Fibroblast of skin of left biceps (primary cell): Measurements from ENCODE around the gene POLE.

Experiments
- DNase-seq, 2 experiments: peaks; one replicate each; pipeline ENCODE4 v3.0.0-alpha.2; 2013; ENCODE audit warnings: low read depth in 2 of 2

Gene POLE

GRCh38 chr12:132657004-132657727 lies 30.0 kb downstream of the POLE start:
- no peak for DNase-seq

GRCh38 chr12:132653567-132654290 lies 33.4 kb downstream of the POLE start:
- DNase-seq, result no peak

- DNase-seq, result no peak
Observed at GRCh38 chr12:132651444-132652100, 35.6 kb downstream of the POLE start.

- DNase-seq, result no peak
Observed at GRCh38 chr12:132649226-132649945, 37.8 kb downstream of the POLE start.

- DNase-seq, result no peak
Observed at GRCh38 chr12:132648616-132649225, 38.4 kb downstream of the POLE start.

DNA sequence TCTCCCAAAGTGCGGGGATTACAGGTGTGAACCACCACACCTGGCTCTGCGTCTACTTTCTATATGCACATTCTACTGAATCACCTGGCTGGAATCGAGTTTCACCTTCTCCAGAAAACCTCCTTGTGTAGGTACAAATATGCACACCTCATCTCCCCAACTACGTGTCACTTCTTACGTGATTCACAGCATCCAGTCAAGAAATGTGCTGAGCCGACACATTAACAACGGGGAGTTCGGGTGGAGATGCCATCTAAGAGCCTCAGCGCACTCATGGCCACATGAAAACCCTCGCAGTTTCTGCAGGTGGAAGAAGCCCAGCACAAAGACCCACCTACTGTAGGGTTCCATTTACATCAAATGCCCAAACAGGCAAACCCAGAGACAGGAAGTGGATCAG lies 39.3 kb downstream of the POLE start:
- DNase-seq, result no peak

DNA sequence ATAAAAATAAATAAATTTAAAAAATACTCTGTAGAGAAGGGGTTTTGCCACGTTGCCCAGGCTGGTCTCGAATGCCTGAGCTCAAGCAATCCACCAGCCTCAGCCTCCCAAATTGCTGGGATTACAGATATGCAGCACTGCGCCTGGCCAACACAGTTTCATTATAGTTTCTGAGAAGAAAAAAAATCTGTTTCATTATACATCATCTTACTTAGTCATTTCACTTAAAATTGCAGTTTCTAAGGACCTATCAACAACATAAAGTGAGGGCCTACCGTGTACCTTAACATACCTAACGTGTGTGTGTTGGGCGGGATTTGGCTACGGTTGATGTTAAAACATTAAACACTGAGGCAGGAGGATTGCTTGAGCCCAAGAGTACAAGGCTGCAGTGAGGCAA lies 40.3 kb downstream of the POLE start:
- DNase-seq, result no peak

- no peak for DNase-seq
Observed at GRCh38 chr12:132642846-132643835, 44.0 kb downstream of the POLE start.

GRCh38 chr12:132641811-132642650 lies 45.1 kb downstream of the POLE start:
- DNase-seq, result no peak

GRCh38 chr12:132640936-132641335 lies 46.2 kb downstream of the POLE start:
- no peak for DNase-seq

GRCh38 chr12:132639956-132640520 lies 47.1 kb downstream of the POLE start:
- DNase-seq, result no peak

DNA sequence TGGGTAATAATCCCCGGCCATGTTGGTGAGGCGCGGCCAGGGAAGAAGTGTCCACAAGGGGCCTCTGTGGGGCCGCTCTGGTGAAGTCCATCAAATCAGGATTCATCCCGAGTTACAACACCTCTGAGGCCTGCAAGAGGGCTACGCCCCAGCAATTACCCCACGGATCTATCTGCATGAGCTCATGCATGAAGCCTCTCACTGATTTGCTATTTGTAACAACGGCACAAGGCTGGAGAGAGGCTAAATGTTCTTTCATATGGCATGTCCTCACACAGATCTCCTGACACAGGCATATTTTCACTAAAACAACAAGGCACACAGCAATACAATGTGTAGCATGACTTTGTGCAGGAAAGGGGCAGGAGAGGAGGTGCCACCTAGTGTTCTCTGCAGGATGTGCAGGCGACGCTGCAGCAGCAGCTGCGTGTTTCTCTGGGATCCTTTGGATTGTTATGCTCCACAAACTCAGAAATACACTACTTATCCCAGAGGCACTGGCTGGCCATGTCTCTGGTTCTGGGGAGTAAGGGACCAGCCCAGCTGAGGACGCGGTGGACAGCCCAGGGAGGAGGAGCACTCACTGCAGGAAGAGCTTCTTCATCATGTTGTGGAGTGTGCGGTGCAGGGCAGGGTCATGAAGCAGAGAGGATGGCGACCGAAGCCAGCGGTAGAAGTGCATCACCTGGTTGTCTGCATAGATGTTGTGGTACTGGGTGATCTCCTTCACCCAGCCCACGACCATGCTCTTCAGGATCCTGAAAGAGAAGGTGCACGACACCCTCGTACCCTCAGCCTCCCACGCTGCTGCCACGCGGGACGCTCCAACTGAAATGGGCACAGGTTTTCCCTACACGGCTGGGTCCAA lies 48.4 kb downstream of the POLE start:
- DNase-seq, result no peak

- no peak for DNase-seq
Observed at GRCh38 chr12:132637811-132638210, 49.3 kb downstream of the POLE start.

DNA sequence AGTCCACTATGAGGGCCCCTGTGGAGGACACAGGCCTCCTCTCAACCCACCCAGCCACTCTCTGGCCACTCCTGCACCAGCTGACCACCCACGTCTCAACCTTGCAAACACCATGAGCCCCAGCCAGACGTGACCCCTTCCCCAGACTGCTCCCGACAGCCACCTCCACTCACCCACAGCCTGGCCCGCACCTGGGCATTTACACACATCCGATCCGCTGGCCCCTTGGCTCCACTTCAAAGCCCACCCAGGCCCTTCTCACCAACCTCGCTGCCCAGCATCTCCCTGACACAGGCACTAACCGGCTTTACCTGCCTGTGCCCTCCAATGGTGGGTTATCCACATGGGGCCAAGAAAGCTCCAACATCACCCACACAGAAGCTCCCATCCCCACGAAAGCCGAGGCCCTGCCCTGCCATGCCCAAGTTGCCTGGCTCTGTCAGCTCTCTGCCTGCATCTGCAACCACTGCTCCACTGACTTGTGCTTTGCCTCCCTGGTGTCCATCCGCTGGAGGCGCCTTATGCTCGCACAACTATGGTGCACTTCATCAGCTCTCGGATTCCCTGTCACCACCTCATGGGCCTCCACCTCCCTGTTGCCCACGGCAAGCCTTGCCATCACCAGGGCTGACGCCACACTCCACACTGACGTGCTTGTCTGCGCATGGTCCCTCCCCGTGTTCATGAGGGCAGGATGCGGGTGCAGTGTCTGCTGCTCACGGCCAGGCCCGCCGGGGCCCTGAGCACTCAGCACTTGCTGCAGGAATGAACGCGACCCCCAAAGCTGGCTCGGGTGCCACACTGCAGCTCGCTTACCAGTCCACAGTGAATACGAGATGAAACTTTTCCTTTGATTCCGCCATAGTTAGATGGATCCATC lies 51.8 kb downstream of the POLE start:
- no peak for DNase-seq

DNA sequence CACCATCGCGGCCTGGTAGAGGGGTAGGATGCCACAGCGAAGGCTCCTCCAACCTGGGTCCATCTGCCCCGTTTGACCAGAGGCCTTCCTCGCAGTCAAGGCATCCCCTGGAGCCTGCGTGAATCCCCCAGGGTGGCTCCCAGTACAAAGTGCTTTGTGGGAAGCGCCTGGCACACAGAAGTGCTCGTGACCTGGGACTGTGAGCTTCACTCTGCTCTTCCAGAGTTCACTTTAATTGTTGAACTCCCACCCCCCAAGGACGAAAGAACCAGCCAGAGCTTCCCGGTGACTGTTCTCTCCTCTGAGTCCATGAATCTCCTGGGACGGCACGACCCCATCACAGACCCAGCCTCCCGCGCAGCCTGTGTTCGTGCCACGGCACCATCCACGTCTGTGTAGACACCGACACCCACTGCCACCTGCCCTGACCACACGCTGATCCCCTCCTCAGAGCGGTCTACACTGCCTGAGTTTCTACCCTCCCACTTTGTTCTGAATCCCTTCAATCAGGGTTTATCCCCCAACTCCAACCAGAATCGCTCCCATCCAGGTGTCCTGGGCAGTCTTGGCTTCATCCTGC lies 52.6 kb downstream of the POLE start:
- DNase-seq, result no peak

DNA sequence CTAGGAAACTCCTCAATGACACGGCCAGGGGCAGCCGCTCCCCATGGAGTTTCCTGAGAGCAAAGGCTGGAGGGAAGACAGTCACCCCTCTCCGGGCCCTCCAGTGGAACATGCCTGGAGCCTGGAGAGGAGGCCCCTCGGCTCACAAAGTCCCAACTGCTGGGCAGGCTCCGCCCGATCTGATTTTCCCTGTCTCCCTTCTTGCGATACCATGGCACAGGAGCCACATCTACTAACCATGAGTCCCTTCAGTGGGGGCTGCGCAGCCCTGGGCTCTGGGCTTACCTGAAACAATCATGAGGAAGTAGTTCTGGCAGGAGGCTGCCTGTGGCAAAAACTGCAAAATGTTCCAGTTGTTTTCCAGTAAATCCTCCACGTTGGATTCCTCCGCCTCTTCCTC lies 53.2 kb downstream of the POLE start:
- no peak for DNase-seq

DNA sequence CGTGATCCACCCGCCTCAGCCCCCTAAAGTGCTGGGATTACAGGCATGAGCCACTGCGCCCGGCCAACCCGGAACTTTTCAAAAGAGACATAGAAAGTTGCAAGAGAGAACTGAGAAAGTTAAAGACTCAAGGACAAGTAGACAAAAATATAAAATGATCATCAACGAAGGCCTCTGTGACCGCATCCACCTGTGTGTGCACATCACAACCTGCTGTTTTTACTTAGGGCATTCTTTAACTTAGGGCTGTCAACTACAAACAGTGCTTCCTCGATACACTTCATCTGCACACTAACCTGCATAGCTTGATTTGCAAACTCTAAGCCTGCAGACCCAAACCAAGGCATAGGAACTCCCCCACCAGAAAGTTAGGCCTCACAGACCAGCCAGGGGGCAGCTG lies 53.7 kb downstream of the POLE start:
- no peak for DNase-seq
